Natural killer cell (primary cell): ENCODE results near the gene FSIP1. TPM values are rescaled to one million over a fixed set of nuclear protein-coding genes. Genes with fewer than 3 reads are reported as not detected.

Experiments
- ATAC-seq, 3 donors: fragments of 150-1000 bp in 2 of 3; fragments of 200-7000 bp in 1 of 3; cut with Tn5 transposase; 1 replicate in 1 of 3; 2 replicates in 2 of 3; pipeline ENCODE4 v1.10.0; 2021; ENCODE audit warnings: mild to moderate bottlenecking in 2 of 3, moderate library complexity in 2 of 3
- DNase-seq, 2 donors: peaks; one replicate each; pipeline versions ENCODE4 v3.0.0 to v3.0.0-alpha.2; 2013 to 2021; ENCODE audit warnings: mixed read lengths in 1 of 2
- H3K27ac ChIP-seq: one replicate; pipeline ENCODE4 v1.5.1; 2013; ENCODE audit warnings: mild to moderate bottlenecking, low read length
- H3K27me3 ChIP-seq: one replicate; pipeline ENCODE4 v1.6.1; 2013; ENCODE audit warnings: low read length; ENCODE audit not compliant: control insufficient read depth, insufficient read depth
- H3K36me3 ChIP-seq: one replicate; pipeline ENCODE4 v1.6.1; 2013; ENCODE audit warnings: low read length; ENCODE audit not compliant: control insufficient read depth, insufficient read depth
- H3K4me1 ChIP-seq: one replicate; pipeline ENCODE4 v1.6.1; 2013; ENCODE audit warnings: low read length; ENCODE audit not compliant: control insufficient read depth, insufficient read depth
- H3K4me3 ChIP-seq: one replicate; pipeline ENCODE4 v1.5.1; 2013; ENCODE audit warnings: low read length
- H3K9me3 ChIP-seq: one replicate; pipeline ENCODE4 v1.6.1; 2013; ENCODE audit warnings: low read length; ENCODE audit not compliant: control insufficient read depth, insufficient read depth
- H3K27ac Mint-ChIP-seq, 2 donors: one replicate each; pipeline ENCODE4 v1.8.0; 2022; ENCODE audit warnings: mild to moderate bottlenecking in 2 of 2, mixed read lengths in 2 of 2, moderate library complexity in 1 of 2
- H3K27me3 Mint-ChIP-seq, 2 donors: one replicate each; pipeline ENCODE4 v1.8.0; 2022; ENCODE audit warnings: low read depth in 2 of 2, mixed read lengths in 2 of 2
- H3K36me3 Mint-ChIP-seq: one replicate; pipeline ENCODE4 v1.8.0; 2022; ENCODE audit warnings: mixed read lengths
- H3K4me1 Mint-ChIP-seq, 2 donors: one replicate each; pipeline ENCODE4 v1.8.0; 2022; ENCODE audit warnings: mixed read lengths in 2 of 2
- H3K4me3 Mint-ChIP-seq: one replicate; pipeline ENCODE4 v1.8.0; 2022; ENCODE audit warnings: mild to moderate bottlenecking, moderate library complexity, mixed read lengths
- H3K9me3 Mint-ChIP-seq, 2 donors: one replicate each; pipeline ENCODE4 v1.8.0; 2022; ENCODE audit warnings: mixed read lengths in 2 of 2
- WGBS: methylation state at CpG from one replicate; pipeline ENCODE4 v1.1.7; 2013; ENCODE audit warnings: missing lambda C conversion rate; ENCODE audit not compliant: insufficient coverage; 5-methylcytosine and 5-hydroxymethylcytosine counted together
- intact Hi-C: fragments of 100-400 bp; cut with micrococcal nuclease; formaldehyde crosslinking; loops from one replicate; pipeline ENCODE4 v1.14.2; 2022
- total RNA-seq, 4 donors: library from RNA; stranded (reverse); fragments of 120-200 nt in 1 of 4; gene quantifications; one replicate each; pipeline versions ENCODE4 v1.2.3 to v1.2.4, GENCODE V29; 2013 to 2022
- TF ChIP-seq, protein P1 (sequence below): fragments of 200-600 bp; IDR thresholded peaks from one replicate; pipeline ENCODE4 v1.8.0; 2022; ENCODE audit warnings: antibody characterized with exemption

Gene FSIP1
- total RNA-seq, 3 donors from 2014 or later (not counting 1 experiment from before 2014, with no cell fraction given): 1.1 to 2.3 (median 1.8) TPM

- ATAC-seq (no peak), DNase-seq (no peak)
- H3K4me1 Mint-ChIP-seq: peaks cover 0 to 7% of the 10 kb centered on the region in 2 donors
- Histone ChIP-seq H3K36me3 (no peaks in the 10 kb centered on the region), H3K27me3 (no peaks in the 10 kb centered on the region), H3K9me3 (no peaks in the 10 kb centered on the region), H3K27ac (no peak overlapping the region), H3K4me3 (no peak overlapping the region), H3K4me1 (no peaks in the 10 kb centered on the region)
- no peaks in the 10 kb centered on the region for H3K36me3 Mint-ChIP-seq
- WGBS: 93% methylated on average over 6 of the region's 6 CpGs
- H3K27ac Mint-ChIP-seq: no peak overlapping the region
- no peaks in the 10 kb centered on the region for H3K9me3 Mint-ChIP-seq
- TF ChIP-seq, protein P1, sequence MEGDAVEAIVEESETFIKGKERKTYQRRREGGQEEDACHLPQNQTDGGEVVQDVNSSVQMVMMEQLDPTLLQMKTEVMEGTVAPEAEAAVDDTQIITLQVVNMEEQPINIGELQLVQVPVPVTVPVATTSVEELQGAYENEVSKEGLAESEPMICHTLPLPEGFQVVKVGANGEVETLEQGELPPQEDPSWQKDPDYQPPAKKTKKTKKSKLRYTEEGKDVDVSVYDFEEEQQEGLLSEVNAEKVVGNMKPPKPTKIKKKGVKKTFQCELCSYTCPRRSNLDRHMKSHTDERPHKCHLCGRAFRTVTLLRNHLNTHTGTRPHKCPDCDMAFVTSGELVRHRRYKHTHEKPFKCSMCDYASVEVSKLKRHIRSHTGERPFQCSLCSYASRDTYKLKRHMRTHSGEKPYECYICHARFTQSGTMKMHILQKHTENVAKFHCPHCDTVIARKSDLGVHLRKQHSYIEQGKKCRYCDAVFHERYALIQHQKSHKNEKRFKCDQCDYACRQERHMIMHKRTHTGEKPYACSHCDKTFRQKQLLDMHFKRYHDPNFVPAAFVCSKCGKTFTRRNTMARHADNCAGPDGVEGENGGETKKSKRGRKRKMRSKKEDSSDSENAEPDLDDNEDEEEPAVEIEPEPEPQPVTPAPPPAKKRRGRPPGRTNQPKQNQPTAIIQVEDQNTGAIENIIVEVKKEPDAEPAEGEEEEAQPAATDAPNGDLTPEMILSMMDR: no peak
- intact Hi-C loops: no loop called here
- no peaks in the 10 kb centered on the region for H3K27me3 Mint-ChIP-seq
- H3K4me3 Mint-ChIP-seq: no peak overlapping the region
These were observed 132.9 kb downstream of the FSIP1 start for GRCh38 chr15:39649757-39650156.

DNA sequence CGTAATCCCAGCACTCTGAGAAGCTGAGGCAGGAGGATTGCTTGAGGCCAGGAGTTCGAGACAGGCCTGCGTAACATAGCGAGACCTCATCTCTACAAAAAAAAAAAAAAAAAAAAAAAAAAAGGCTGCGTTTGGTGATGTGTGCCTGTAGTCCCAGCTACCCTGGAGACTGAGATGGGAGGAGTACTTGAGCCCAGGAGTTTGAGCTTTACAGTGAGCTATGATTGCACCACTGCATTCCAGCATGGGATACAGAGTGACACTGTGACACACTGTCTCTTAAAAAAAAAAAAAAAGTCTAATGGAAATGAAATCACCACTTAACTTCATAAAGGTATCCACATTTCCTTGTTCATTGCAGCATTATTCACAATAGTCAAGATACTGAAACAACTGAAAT lies 136.2 kb downstream of the FSIP1 start:
- Histone ChIP-seq H3K27ac (no peak overlapping the region), H3K4me1 (no peaks in the 10 kb centered on the region), H3K27me3 (no peaks in the 10 kb centered on the region), H3K36me3 (no peaks in the 10 kb centered on the region), H3K9me3 (no peaks in the 10 kb centered on the region), H3K4me3 (no peak overlapping the region)
- TF ChIP-seq, protein P1: no peak
- Mint-ChIP-seq H3K4me3 (no peak overlapping the region), H3K27ac (no peak overlapping the region), H3K36me3 (no peaks in the 10 kb centered on the region), H3K4me1 (peaks cover 7 to 8% of the 10 kb centered on the region in 2 donors), H3K9me3 (no peaks in the 10 kb centered on the region), H3K27me3 (no peaks in the 10 kb centered on the region)
- ATAC-seq (no peak), DNase-seq (no peak)
- intact Hi-C loops: no loop called here
- 94% methylated on average over 2 of the region's 5 CpGs for WGBS

- TF ChIP-seq, protein P1: no peak
These were observed 136.7 kb downstream of the FSIP1 start for GRCh38 chr15:39645976-39646257.

GRCh38 chr15:39645138-39645975 lies 137.3 kb downstream of the FSIP1 start:
- Histone ChIP-seq H3K27ac (no peak overlapping the region), H3K9me3 (no peaks in the 10 kb centered on the region), H3K4me3 (no peak overlapping the region), H3K36me3 (no peaks in the 10 kb centered on the region), H3K4me1 (no peaks in the 10 kb centered on the region), H3K27me3 (no peaks in the 10 kb centered on the region)
- Mint-ChIP-seq H3K27ac (no peak overlapping the region), H3K4me1 (peaks cover 7 to 8% of the 10 kb centered on the region in 2 donors), H3K36me3 (no peaks in the 10 kb centered on the region), H3K9me3 (no peaks in the 10 kb centered on the region), H3K27me3 (no peaks in the 10 kb centered on the region), H3K4me3 (no peak overlapping the region)
- DNase-seq: no peak
- intact Hi-C loops: no loop called here
- WGBS: 95% methylated on average over 20 of the region's 20 CpGs
- no peak for ATAC-seq
- TF ChIP-seq, protein P1: no peak

More at GRCh38 chr15:39645976-39646257, 136.7 kb downstream of the FSIP1 start:
- Histone ChIP-seq H3K9me3 (no peaks in the 10 kb centered on the region), H3K4me1 (no peaks in the 10 kb centered on the region), H3K36me3 (no peaks in the 10 kb centered on the region), H3K27me3 (no peaks in the 10 kb centered on the region), H3K4me3 (no peak overlapping the region), H3K27ac (no peak overlapping the region)
- Mint-ChIP-seq H3K27ac (no peak overlapping the region), H3K4me3 (no peak overlapping the region), H3K36me3 (no peaks in the 10 kb centered on the region), H3K4me1 (peaks cover 7 to 8% of the 10 kb centered on the region in 2 donors), H3K9me3 (no peaks in the 10 kb centered on the region), H3K27me3 (no peaks in the 10 kb centered on the region)
- DNase-seq (no peak), ATAC-seq (no peak)
- intact Hi-C loops: no loop called here
- WGBS: 100% methylated on average over 2 of the region's 2 CpGs
